NCI-H1417 (cell line): ENCODE data around the gene CD82.

Source experiments
- DNase-seq, 3 experiments: peaks; one replicate each; lab custom pipeline; 2025; lab: John Stamatoyannopoulos, UW

CD82 gene

GRCh38 chr11:44575962-44576361, 10.5 kb downstream of the CD82 start:
- DNase-seq: no peak

- DNase-seq: no peak
These were observed 11.2 kb downstream of the CD82 start for GRCh38 chr11:44576656-44577055.

GRCh38 chr11:44577231-44577830, 11.9 kb downstream of the CD82 start:
- no peak for DNase-seq

- no peak for DNase-seq
These were observed 12.8 kb downstream of the CD82 start for GRCh38 chr11:44578279-44578678.

- no peak for DNase-seq
These were observed 13.9 kb downstream of the CD82 start for GRCh38 chr11:44579302-44579761.

- DNase-seq: no peak
These were observed 15.2 kb downstream of the CD82 start for GRCh38 chr11:44580701-44581100.

- peak in 1 of 3 experiments; percentile 34 for DNase-seq
These were observed 15.8 kb downstream of the CD82 start for GRCh38 chr11:44581246-44581645.

GRCh38 chr11:44582641-44583352, 17.3 kb downstream of the CD82 start:
- DNase-seq: no peak

- no peak for DNase-seq
These were observed 17.8 kb downstream of the CD82 start for GRCh38 chr11:44583353-44583669.

GRCh38 chr11:44585421-44585820, 20.0 kb downstream of the CD82 start:
- DNase-seq: no peak

- DNase-seq: no peak
These were observed 23.8 kb downstream of the CD82 start for GRCh38 chr11:44589301-44589700.

- no peak for DNase-seq
These were observed 25.3 kb downstream of the CD82 start for GRCh38 chr11:44590769-44591168.

- DNase-seq: no peak
These were observed 26.1 kb downstream of the CD82 start for GRCh38 chr11:44591557-44591956.

GRCh38 chr11:44592125-44592940, 26.9 kb downstream of the CD82 start:
- DNase-seq: no peak

GRCh38 chr11:44593251-44593650, 27.8 kb downstream of the CD82 start:
- DNase-seq: no peak

GRCh38 chr11:44595006-44595405, 29.5 kb downstream of the CD82 start:
- no peak for DNase-seq

- DNase-seq: no peak
These were observed 30.5 kb downstream of the CD82 start for GRCh38 chr11:44595964-44596381.

GRCh38 chr11:44596525-44597276, 31.2 kb downstream of the CD82 start:
- DNase-seq: no peak

GRCh38 chr11:44597358-44598012, 32.0 kb downstream of the CD82 start:
- DNase-seq: no peak

GRCh38 chr11:44598831-44599230, 33.4 kb downstream of the CD82 start:
- no peak for DNase-seq

GRCh38 chr11:44600261-44600660, 34.8 kb downstream of the CD82 start:
- DNase-seq: no peak
